Measurements from ENCODE around the gene TMBIM1.
A peak's percentile ranks its signal among the peaks of the same experiment; 100 is the strongest.

The TMBIM1 gene, protein sequence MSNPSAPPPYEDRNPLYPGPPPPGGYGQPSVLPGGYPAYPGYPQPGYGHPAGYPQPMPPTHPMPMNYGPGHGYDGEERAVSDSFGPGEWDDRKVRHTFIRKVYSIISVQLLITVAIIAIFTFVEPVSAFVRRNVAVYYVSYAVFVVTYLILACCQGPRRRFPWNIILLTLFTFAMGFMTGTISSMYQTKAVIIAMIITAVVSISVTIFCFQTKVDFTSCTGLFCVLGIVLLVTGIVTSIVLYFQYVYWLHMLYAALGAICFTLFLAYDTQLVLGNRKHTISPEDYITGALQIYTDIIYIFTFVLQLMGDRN

GRCh38 chr2:218292048-218293014, at the start of gene TMBIM1:
TSS of gene TMBIM1 (minus strand) at chr2:218292503. CDS start at chr2:218282141, 10,362 bp downstream.
- DNase-seq = peak in 1 of 2 experiments; percentile 61

DNA sequence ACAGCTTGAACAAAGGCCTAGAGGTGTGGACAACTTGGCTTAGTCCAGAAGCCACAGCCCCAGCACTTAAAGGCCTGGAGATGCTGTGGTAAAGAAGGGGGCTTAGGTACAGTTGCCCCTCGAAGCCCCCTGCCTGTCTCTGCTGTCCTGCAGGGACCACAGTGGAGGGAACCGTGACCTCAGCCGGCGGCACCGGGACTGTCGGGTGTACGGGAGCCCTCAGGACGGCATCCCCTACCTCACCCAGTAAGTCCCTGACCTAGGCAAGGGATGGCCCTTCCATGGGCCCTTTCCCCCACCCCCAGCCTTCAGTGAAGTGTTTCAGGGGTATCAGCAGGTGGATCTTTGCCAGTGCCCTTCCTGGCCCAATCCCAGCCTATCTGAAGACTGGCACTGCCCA, 49.1 kb upstream of the TMBIM1 start:
- no peak for DNase-seq

GRCh38 chr2:218340656-218341055, 48.4 kb upstream of the TMBIM1 start:
- no peak for DNase-seq

GRCh38 chr2:218334531-218334930, 42.2 kb upstream of the TMBIM1 start:
- DNase-seq = no peak

DNA sequence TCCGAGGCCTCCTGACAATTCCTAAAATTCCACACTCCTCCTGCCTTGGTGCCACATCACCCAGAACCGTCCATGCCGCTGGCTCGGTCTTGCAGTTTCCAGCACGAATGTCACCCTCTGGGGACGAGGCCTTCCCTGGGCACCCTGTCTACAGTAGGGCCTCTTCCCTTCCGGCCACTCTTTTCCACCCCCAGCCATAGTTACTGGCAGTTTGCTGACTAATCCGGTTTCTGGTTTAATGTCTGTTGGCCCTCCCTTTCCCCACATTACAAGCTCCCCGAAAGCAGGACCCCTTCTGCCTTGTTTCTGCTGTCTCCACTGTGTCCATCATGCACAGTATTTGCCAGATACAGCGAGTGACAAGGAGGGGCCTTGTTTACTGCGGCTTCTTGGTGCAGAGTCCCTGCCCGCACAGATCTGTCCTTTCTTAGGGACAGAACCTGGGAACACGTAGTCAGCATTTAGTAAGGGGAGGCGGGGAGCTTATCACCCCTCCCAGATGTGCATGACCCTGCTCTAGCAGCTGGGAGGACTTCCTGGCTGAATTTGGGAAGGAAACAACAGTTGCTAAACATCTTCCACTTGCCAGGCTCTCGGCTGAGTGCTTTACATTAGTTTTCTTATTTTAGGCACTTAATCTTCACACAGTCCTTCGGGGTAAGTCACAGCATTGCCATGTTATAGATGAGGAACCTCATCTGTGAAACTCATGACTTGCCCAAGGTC, 40.8 kb upstream of the TMBIM1 start:
- DNase-seq = no peak

DNA sequence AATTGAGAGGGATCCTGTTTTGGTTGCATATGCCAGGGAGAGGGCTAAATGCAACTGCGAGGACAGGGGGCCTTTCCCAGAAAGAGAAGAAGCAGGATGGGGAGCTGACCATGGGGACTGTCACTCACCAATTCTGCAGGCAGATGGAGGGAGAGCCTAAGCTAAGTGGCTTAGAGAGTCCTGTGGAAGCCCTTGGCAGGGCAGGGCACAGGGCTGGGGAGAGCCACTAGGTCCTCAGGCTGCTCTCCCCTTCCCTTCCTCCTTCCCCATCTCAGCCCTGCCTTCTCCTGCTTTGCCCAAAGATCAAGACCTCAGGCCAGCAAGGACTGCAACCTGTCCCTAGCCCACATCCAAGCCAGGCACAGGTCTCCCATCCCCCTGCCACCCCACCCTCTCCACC, 40.0 kb upstream of the TMBIM1 start:
- peak in 1 of 2 experiments; percentile 32 for DNase-seq

GRCh38 chr2:218331745-218332144, 39.4 kb upstream of the TMBIM1 start:
- no peak for DNase-seq

- no peak for DNase-seq
Observed at GRCh38 chr2:218329826-218330593, 37.7 kb upstream of the TMBIM1 start.

DNA sequence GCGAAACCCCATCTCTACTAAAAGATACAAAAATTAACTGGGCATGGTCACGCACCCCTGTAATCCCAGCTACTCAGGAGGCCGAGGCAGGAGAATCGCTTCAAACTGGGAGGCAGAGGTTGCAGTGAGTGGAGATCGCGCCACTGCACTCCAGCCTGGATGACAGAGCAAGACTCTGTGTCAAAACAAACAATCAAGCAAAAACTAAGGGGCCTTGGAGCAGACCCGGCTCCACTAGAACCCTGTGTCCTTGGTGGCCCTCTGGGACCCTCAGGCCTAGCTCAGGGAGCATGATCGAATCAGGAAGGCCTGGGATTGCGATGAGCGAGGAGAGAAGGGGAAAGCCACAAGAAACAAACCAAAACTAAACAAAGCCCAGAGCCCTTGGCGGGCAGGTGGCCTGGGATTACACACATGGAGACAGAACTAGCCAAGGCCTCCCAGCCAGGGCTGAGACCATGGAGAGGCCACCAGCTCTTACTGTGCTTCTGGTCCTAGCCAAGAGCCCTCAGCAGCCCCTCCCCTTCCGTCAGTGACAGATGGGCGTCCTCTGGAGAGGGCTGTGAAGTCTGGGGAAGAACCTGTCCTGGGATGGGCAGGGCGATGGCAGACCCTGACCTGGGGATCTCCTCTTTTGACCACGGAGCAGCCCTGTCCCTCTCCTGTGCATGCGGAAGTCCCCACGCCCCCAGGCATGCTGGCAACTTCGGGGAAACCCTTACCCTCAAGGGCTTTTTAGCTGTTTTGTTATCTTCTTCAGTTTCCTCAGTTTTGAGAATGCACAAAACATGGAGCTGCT, 36.9 kb upstream of the TMBIM1 start:
- DNase-seq = peak; percentile 72 to 81

GRCh38 chr2:218328294-218328693, 36.0 kb upstream of the TMBIM1 start:
- no peak for DNase-seq

- DNase-seq = peak in 1 of 2 experiments; percentile 65
Observed at GRCh38 chr2:218327451-218328210, 35.3 kb upstream of the TMBIM1 start.

DNA sequence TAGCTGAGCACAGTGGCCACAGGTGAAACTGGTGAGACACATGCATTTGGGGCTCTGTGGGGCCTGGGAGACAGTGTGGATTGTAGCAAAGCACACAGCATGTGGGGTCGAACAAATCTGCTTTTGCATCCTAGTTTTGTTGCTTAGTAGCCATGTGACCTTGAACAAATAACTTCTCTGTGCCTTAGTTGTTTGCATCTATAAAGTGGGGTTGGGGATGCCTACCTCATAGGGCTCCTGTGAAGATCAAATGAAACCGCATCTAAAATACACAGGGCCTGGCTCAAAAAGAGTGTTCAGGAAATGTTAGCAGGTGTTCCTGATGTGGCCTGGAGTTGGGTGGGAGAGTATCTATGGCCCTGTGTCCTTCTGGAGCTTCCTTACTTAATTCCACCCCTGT, 34.0 kb upstream of the TMBIM1 start:
- DNase-seq = no peak

DNA sequence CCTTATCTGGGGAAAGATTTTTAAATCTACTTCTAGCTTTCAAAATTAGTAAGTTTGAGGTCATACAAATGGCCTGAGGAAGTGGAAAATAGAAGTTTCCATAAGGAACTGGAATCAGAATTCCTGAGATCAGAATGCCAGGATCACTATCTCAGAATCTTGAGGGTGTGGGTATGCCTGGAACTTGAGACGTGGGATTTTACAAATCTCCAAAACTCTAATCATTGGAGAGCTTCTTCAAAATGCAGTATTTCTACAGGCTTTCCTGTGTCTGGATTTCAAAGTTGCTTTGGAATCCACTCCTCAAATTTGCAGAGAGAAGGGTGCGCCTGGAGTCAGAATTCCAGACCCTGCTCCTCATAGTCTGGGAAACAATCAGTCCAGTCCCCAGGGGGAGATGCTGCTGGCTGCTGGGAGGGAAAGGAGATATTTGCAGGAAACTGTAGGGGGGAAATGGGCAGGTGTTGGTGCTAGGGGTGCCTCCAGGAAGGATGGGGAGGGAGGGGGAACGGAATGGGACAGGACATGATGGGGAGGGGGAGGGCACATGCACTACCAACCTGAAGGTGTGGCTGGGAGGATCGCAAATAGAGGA, 33.4 kb upstream of the TMBIM1 start:
- DNase-seq = no peak

DNA sequence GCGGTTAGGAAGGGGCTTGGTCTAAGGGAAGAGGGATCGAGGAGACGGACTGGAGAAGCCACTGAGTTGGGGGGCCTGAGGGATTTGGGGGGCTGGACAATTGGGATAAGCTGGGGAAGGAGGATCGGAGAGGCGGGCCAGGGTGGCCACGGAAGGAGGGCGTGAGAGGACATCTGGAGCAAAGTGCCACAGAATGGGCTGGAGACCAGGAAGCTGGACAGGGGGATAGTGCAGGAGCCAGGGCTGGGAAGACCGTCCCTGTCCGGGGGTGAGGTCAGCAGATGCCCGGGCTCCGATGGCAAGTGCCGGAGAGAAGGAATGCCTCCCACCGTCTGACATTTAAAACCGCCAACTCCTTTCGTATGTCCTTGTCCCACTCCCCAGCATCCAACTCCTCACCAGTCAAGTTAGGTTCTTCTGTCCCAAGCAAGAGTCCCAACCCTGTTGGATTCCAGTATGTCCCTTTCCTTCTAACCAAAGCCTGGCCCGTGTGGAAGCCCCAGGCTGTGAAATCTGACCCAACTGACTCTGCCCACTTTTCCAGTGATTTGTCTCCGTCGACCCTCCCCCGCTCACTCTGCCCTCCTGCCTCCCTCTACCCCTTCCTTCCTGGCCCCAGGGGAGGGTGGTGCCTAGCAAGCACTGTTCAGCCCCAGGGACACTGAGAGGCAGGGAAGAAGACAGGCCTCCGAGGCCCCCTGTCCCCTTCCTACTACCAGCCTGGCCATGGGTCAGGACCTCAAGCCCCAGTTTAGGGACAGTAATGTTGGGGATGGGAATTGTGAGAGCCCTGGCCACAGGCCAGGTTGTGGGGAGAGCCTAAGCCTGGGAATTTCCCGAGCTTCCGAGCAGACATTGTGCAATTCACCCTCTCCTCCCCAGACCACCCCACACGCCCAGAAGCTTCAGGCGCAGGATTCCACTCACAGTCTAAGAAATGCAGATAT, 31.5 kb upstream of the TMBIM1 start:
- peak in 1 of 2 experiments; percentile 44 for DNase-seq

DNA sequence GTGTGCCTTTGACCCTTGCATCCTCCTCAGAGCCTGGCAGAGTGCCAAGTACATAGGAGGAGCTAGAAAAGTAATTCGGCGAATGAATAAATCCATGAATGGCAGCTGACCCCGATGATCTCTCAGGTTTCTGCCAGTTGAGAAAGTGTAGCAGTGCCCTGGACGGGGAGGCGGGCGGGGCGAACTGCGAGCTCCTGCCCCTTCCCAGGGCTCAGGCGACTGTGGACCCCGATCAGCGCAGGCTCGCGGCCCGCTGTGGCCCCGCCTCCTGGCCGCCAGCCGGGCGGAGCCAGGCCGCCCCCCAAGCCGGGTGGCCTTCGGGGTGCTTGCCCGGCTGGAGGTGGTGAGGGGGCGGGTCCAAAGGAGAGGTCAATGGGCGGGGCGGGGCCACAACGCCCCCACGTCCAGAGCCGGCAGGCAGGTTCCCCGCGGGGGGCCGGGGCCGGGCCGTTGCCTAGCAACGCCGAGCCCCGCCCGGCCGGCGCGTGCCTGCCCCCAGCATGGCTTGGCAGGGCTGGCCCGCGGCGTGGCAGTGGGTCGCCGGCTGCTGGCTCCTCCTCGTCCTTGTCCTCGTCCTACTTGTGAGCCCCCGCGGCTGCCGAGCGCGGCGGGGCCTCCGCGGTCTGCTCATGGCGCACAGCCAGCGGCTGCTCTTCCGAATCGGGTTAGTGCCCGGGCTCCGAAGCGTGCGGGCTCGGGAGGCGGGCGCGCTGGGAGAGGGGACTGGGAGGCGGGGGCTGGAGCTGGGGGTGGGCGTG, 30.6 kb upstream of the TMBIM1 start:
- peak; percentile 80 to 82 for DNase-seq

DNA sequence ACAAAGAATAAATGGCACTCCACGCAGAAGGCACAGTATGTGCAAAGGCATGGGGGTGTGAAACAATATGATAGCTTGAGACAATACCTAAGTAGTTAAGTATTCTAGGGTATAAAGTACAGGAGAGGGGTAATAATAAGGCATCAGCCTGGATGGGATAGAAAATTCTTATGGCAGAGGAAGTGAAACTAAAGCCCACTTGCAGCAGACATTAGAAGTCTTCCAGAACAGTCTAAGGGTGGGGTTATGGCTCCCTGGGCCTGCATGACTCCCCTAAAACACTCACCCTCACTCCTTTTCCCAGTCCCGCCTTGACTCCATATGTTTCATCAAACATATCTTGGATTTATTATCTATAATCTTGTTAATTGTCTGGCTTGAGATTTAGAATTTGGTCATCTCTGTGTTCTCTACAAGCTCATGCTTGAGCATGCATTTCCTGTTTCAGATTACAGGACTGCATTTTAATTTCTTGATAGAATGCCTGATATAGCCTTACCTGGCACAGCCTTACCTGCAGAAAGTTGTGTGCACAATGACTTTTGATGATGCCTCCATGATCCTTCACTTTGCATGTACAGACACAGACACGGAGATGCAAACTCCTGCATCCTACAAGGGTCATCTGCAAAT, 28.5 kb upstream of the TMBIM1 start:
- no peak for DNase-seq

- DNase-seq = no peak
Observed at GRCh38 chr2:218319813-218320365, 27.6 kb upstream of the TMBIM1 start.

All from NCI-H524 (cell line).